HG02798 (cell line): ENCODE data around the gene UBE2Q2.
A peak's percentile ranks its signal among the peaks of the same experiment; 100 is the strongest.
"Not testable (repeated sequence)": the region's sequence is repeated elsewhere in the genome, so short reads cannot be mapped to it uniquely, and the experiment has no call there.

ENCODE experiments used
- ATAC-seq: cut with Tn5 transposase; IDR thresholded peaks from one replicate; pipeline ENCODE4 v1.9.1; 2021; ENCODE audit warnings: mild to moderate bottlenecking; ENCODE audit not compliant: unreplicated experiment, poor library complexity

UBE2Q2 gene

DNA sequence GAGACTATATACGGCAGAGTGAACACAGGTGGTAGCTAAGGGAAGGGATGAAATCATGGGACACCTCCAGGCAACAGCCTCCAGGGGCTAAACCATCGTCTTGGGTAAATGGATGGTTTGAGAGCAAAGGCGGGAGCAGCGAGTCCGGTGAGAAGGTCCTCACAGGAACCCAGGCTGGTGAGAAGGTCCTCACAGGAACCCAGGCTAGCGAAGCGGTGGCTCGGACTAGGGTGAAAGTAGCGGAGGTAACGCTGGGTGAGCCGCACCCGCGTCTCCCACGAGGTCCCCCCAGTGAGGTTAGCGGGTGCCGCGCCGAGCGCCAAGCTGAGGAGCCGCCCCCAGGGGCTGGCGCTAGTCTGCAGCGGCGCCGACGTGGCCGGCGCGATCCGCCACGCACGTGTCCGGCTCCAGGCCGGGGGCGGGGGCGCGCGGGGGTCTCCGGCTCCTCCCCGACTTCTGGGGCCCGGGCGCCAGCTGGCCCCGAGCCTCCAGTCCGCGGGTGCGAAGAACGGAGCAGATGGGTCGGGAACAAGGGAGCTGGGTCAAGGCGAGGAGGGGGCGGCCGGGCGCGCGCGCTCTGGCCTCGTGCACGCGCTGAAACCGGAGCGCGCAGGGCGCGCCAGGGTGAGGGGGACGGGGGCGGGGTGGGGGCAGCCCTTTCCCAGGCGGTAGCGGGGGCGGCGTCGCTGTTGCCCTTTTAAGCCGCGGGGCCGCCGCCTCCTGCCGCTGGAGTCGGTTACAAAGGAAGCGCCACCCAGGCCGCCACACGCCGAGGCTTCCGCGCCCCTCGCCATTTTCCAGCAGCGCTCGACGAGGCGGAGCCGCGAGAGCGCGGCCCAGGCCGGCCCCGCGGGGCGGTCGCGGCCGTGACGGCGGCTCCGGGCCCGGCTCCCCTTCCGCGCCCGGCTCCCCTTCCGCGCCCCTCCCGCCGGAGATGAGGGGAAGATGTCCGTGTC, at the start of gene UBE2Q2:
TSS of gene UBE2Q2 (plus strand) at position 726 of the 956 bp plus-strand sequence. CDS start at position 946, 220 bp downstream.
- peak; percentile 64 for ATAC-seq

- no peak for ATAC-seq
These were observed 46.9 kb upstream of the UBE2Q2 start for GRCh38 chr15:75796321-75796720.

GRCh38 chr15:75797146-75797545, 46.1 kb upstream of the UBE2Q2 start:
- not testable (repeated sequence) for ATAC-seq

- no peak for ATAC-seq
These were observed 44.1 kb upstream of the UBE2Q2 start for GRCh38 chr15:75799190-75799589.

- ATAC-seq = not testable (repeated sequence)
These were observed 42.8 kb upstream of the UBE2Q2 start for GRCh38 chr15:75800409-75800808.

- peak; percentile 85 for ATAC-seq
These were observed 41.2 kb upstream of the UBE2Q2 start for GRCh38 chr15:75801859-75802593.

DNA sequence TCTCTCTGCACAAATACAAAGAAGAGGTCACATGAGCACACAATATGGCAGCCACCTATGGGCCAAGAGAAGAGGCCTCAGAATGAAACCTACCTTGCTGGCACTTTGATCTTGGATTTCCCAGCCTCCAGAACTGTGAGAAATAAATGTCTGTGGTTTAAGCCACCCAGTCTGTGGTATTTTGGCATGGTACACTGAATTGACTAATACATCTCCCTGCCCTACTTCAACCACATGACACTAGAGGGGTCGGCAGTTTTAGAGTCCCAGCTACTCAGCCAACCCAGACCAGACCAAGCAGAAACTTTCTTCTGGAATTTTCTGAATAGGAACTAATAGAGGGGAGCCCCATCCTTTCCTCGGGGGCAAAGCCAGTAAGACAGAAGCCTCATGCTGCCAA, 35.8 kb upstream of the UBE2Q2 start:
- not testable (repeated sequence) for ATAC-seq

DNA sequence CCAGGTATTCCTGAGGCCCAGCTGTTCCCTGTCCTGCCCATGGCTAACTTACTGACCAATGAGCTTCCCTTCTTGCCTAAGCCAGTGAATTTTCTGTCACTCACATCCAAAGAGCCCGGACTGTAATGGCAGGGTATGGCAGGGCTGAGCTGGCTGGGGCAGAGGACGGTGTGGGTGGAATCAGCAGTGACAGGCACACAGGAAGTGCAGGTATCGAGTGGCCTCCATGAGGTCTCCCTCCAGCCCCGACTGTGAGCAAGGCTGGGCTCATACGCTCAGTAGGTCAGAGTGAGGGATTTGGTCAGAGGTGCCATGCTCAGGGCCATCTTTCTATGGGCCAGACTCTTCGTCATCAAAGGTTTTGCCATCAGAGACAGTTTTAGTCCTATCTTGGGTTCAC, 35.2 kb upstream of the UBE2Q2 start:
- not testable (repeated sequence) for ATAC-seq

- no peak for ATAC-seq
These were observed 34.7 kb upstream of the UBE2Q2 start for GRCh38 chr15:75808563-75808962.

GRCh38 chr15:75809986-75810750, 33.1 kb upstream of the UBE2Q2 start:
- no peak for ATAC-seq

- no peak for ATAC-seq
These were observed 32.3 kb upstream of the UBE2Q2 start for GRCh38 chr15:75810874-75811498.

DNA sequence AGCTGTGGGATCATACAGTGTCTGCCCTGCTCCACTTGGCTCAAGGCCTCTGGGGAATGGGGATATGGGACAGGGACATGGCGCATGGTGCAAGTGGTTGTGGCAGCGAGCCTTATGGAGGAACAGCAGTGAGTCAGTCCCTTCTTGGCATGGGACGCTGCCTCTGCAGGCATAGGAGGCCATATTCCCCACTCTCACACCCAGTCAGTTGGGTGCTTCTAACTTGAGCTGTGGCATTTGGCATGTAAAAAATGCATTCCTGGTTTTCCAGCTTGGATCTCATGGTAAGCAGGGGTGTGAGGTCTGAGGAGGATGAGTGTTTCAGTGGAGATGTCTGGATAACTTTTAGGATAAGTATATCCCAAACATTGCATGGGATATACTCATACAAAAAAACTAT, 31.6 kb upstream of the UBE2Q2 start:
- ATAC-seq = no peak

DNA sequence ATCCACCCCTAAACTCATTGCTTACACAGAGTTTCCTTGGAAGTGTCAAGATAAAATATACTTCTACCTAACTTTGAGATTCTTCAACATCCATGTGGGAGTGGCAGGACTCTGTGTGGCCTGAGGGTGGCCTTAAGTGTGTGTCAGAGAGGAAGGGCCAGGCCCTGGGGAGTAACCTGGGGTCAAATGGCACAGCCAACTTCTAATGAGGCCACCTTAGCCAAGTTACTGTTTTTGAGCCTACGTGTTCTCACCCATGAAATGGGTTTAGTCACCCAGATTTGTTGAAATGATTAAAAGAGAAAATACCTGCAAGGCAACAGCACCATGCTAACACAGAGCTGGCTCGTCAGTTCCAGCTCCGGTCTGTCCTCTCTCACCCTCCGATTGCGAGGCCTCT, 28.5 kb upstream of the UBE2Q2 start:
- no peak for ATAC-seq

DNA sequence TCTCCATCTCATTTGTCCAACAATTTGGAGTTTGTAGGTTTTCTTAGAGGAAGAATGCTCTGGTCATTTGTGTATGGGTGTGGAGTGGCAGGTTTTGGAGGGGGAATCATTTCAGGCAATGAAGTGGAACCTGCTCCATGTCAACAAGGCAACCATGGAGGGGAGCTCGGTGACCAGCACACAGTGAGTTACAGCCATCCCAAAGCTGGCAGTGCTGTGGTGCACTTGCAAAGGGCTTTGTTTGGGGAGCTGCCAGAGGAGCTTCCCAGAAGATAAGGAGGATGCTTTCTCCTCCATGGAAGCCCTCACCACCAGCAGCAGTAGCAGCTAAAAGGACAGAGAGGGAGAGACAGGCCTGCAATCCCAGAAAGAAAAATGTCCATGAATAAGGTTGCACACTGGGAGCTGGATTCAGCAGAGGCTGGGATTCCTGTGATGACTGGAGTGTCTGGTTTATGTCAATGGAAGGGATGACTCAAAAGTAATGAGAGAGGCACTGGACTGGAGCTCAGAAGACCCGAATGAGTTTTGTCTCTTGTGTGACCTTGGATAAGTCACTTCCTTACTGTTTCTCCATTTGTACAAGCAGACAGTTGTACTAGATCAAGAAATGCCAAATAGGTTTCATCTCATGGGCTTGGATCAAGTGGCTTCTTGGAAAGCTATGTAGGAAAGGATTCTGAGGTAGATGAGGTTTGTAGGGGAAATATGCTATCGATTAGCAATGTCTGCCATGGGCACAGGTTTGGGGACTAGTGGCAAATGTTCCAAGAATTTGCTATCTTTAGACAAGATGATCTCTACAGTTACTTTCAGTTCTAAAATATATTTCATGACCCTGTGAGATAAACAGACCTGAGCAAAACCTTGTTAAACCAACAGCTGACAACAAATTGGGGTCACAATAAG, 27.2 kb upstream of the UBE2Q2 start:
- ATAC-seq = no peak

DNA sequence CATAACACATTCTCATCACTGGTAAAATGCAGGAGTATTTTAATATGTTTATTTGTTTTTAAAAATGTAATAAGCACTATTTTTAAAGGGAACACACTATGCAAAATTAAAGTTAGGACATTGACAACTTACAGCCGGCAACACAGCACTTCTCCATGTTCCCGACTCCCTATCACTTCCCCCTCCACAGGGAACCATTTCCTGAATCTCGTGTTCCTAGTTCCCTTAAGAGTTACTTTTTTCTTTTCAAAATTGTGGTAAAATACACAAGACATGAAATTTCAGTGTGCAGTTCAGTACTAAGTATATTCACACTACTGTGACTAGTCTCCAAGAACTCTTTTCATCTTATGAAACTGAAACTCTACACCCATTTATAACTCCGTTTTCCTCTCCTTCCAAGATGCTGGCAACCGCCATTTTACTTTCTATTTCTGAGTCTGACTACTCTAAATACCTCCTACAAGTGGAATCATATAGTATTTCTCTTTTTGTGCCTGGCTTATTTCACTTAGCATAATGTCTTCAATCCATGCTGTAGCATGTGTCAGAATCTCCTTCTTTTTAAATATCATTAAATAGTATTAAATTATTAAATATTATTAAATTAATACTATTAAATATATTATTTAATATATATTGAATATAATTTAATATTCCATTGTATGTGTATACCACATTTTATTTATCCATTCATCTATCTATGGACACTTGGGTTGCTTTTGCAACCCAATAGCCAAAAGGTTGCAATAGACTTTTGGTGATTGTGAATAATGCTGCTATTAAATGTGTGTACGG, 25.9 kb upstream of the UBE2Q2 start:
- ATAC-seq = no peak

- ATAC-seq = no peak
These were observed 23.0 kb upstream of the UBE2Q2 start for GRCh38 chr15:75820206-75820605.

- no peak for ATAC-seq
These were observed 21.4 kb upstream of the UBE2Q2 start for GRCh38 chr15:75821786-75822345.

GRCh38 chr15:75822685-75823278, 20.5 kb upstream of the UBE2Q2 start:
- ATAC-seq = no peak
